Stimulated activated CD4-positive, alpha-beta T cell treated with anti-CD3 and anti-CD28 coated beads, Interleukin-15, amount 100 ng/mL, for 24 hours (primary cell): ENCODE results near the gene RPRML.

Experiments used
- DNase-seq: peaks from one replicate; pipeline ENCODE4 v3.0.0-alpha.2; 2020

Gene RPRML

GRCh38 chr17:46943218-46943500 is 35.9 kb downstream of the RPRML start:
- DNase-seq, result no peak

- DNase-seq, result peak; percentile 70
Observed at GRCh38 chr17:46942441-46943217, 36.4 kb downstream of the RPRML start.

GRCh38 chr17:46940692-46941404 is 38.2 kb downstream of the RPRML start:
- peak; percentile 77 for DNase-seq

GRCh38 chr17:46935658-46936266 is 43.3 kb downstream of the RPRML start:
- no peak for DNase-seq

DNA sequence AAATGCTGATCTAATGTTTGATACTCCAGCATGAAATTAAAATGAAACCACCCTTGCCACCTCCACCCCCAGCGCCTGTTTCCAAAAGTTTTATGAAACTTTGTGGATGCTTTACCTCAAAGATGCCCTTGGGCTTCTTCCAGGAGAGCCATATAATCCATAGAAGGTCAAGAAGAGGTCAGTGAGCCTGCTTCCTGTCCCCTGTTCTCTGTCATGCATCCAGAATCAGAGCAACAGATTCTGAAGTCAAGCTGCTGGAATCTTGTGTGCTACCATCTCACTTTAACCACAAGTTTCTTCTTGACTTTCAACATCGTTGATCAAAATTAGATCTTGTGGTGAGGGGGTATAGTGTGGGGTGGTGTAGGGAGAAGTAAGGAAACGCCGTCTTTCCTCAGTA is 47.5 kb downstream of the RPRML start:
- no peak for DNase-seq

DNA sequence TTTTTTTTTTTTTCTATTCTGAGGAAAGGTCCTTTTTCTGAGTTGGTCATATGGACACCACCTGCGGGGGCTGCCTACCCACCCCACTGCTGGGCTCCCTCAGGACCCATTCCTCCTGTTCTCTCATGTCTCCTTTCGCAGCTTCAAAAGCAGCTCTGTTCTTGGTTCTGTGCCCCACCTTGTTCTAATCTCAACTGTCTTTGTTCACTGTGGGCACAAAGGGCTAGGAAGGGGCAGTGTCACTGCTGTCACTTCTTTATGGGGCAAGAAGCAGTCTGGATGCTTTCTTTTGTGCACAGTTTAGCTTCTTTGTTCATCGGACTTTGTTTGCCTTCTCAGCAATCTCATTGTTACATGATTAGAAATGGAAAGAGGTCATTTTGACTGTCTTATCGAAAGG is 49.0 kb downstream of the RPRML start:
- no peak for DNase-seq

DNA sequence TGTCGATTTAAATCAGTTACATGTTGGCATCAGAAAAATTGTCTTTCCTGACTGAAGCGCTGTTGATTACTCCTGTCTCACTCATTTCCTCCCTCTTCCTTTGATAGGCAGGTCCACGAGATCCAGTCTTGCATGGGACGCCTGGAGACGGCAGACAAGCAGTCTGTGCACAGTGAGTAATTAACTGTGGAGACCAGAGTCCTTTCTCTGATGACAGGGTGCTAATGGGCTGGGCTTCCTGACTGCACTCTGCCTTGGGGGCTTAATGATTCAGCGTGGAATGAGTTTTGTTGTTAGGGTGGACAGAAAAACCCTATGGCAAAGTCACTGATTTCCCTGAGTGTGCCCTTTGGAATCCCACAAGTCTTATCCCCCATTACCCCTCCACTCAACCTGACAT is 49.6 kb downstream of the RPRML start:
- no peak for DNase-seq

- no peak for DNase-seq
Observed at GRCh38 chr17:46928467-46929261, 50.4 kb downstream of the RPRML start.
